Measurements from ENCODE around the gene ZP4.

ZP4 gene, protein sequence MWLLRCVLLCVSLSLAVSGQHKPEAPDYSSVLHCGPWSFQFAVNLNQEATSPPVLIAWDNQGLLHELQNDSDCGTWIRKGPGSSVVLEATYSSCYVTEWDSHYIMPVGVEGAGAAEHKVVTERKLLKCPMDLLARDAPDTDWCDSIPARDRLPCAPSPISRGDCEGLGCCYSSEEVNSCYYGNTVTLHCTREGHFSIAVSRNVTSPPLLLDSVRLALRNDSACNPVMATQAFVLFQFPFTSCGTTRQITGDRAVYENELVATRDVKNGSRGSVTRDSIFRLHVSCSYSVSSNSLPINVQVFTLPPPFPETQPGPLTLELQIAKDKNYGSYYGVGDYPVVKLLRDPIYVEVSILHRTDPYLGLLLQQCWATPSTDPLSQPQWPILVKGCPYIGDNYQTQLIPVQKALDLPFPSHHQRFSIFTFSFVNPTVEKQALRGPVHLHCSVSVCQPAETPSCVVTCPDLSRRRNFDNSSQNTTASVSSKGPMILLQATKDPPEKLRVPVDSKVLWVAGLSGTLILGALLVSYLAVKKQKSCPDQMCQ

DNA sequence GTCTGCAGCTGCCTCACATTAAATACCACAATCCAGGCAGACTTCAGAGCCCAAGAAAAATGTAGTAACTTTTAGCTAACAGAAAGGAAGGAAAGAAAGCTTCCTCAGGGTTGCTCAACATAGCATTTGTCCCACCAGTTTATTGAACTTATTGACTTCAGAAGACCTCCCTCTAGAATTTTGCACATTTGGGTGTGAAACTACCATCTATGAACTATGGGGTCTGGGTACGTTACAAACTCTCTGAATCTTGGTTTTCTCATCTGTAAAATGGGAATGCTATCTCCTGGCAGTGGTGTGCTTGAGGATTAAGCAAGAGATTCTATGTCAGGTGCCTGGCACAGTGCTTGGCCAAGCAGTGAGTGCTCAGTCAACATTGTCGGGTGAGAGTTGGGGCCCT lies at the start of gene ZP4:
TSS of gene ZP4 (minus strand) at position 101 of the 400 bp plus-strand sequence. CDS start 287 bp downstream, outside the sequence.
- H3K4me3 ChIP-seq (replicated peaks; ENCODE audit: low read depth, low read length) = no peak within 1 kb of the TSS
- TF ChIP-seq, protein P1, sequence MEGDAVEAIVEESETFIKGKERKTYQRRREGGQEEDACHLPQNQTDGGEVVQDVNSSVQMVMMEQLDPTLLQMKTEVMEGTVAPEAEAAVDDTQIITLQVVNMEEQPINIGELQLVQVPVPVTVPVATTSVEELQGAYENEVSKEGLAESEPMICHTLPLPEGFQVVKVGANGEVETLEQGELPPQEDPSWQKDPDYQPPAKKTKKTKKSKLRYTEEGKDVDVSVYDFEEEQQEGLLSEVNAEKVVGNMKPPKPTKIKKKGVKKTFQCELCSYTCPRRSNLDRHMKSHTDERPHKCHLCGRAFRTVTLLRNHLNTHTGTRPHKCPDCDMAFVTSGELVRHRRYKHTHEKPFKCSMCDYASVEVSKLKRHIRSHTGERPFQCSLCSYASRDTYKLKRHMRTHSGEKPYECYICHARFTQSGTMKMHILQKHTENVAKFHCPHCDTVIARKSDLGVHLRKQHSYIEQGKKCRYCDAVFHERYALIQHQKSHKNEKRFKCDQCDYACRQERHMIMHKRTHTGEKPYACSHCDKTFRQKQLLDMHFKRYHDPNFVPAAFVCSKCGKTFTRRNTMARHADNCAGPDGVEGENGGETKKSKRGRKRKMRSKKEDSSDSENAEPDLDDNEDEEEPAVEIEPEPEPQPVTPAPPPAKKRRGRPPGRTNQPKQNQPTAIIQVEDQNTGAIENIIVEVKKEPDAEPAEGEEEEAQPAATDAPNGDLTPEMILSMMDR (IDR thresholded peaks at IDR 0.05; ENCODE audit: low read depth, low read length, missing control alignments) = no peak

DNA sequence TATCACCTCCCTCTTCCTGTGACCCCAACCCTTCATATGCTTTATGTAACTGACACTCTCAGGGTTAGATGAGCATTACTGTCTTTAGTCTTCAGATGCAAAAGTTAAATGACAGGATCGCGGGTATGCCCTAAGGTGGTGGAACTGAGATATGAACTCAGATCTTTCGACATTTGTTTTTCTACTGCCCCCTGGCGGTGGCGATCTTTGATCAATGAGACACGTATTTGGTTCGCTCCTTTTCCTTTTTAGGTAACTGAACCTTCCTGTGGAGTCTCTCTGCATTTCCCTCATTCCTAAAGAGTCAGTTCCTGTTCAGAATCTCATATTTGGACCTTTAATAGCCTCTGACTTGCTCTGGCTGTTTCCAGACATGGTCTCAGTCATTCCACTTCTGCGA lies 47.8 kb upstream of the ZP4 start:
- DNase-seq (ENCODE audit: extremely low read depth, low read depth) = no peak
- H3K4me3 ChIP-seq (replicated peaks; ENCODE audit: low read depth, low read length) = no peak overlapping the region
- TF ChIP-seq, protein P1 (IDR thresholded peaks at IDR 0.05; ENCODE audit: low read depth, low read length, missing control alignments) = no peak

More for the DNA sequence above, at the start of gene ZP4:
- DNase-seq (ENCODE audit: extremely low read depth, low read depth) = no peak

DNA sequence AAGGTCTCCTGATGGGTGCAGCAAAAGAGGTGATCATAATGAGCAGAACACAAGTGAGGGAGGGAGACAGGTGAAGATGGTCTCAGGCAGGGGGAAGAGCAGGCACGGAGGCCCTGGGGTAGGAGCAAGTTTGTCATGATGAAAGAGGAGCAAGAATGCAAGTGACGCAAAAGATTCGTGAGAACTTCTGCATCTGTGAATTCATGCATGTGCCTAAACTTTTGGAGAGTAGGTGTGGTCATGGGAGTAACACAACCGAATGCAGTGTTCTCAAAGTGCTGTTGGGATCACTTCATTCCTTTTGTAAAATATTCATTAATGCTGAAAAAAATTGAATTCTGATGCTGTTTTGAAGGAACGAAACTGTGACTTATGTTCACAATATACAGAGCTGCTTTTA lies 47.3 kb upstream of the ZP4 start:
- TF ChIP-seq, protein P1 (IDR thresholded peaks at IDR 0.05; ENCODE audit: low read depth, low read length, missing control alignments) = no peak
- DNase-seq (ENCODE audit: extremely low read depth, low read depth) = no peak
- no peak overlapping the region for H3K4me3 ChIP-seq (replicated peaks; ENCODE audit: low read depth, low read length)

DNA sequence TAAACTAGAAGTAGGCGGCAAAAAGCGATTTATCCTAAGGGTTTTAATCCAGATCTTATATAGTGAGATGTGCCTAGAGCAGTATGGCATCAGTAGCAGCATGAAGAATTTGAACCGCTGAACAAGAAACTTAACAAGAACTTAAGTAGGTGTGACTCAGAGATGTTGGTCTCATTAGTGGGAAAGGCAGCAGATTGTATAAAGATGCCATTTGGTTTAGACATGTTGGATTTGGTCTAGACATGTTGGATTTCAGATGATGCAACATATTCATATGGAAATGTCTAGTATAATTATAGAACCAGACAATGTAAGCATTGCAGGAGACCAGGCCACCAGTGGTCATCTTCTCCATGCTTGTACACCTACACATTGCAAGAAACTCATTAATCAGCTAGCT lies 42.1 kb upstream of the ZP4 start:
- no peak overlapping the region for H3K4me3 ChIP-seq (replicated peaks; ENCODE audit: low read depth, low read length)
- no peak for DNase-seq (ENCODE audit: extremely low read depth, low read depth)
- TF ChIP-seq, protein P1 (IDR thresholded peaks at IDR 0.05; ENCODE audit: low read depth, low read length, missing control alignments) = no peak

DNA sequence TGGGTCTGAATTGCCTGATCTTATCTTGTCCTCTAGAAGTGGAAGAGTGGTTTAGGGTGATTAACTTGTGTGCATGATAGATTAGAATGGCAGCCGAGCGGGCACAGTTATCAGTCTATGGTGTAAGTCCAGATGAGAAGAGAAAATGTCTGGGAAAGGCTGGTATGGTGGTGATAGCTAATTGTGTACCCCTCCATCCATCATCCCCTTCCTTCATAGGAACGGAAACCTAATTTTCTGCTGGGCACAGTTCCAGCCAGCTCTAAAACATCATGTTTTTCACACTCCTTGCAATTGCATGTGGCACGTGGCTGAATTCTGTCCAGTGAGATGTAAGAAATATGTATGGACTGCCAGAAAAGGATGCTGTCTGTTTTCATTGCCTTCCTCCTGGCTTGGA lies 40.9 kb upstream of the ZP4 start:
- TF ChIP-seq, protein P1 (IDR thresholded peaks at IDR 0.05; ENCODE audit: low read depth, low read length, missing control alignments) = no peak
- H3K4me3 ChIP-seq (replicated peaks; ENCODE audit: low read depth, low read length) = no peak overlapping the region
- DNase-seq (ENCODE audit: extremely low read depth, low read depth) = no peak

DNA sequence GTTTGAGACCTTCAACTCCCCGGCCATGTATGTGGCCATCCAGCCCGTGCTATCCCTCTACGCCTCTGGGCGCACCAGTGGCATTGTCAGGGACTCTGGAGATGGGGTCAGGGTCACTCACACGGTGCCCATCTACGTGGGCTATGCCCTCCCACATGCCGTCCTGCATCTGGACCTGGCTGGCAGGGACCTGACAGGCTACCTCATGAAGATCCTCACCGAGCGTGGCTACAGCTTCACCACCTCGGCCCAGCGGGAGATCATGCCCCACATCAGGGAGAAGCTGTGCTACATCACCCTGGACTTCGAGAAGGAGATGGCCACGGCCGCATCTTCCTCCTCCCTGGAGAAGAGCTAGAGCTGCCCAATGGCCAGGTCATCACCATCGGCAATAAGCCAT lies 36.5 kb upstream of the ZP4 start:
- TF ChIP-seq, protein P1 (IDR thresholded peaks at IDR 0.05; ENCODE audit: low read depth, low read length, missing control alignments) = no peak
- no peak overlapping the region for H3K4me3 ChIP-seq (replicated peaks; ENCODE audit: low read depth, low read length)
- no peak for DNase-seq (ENCODE audit: extremely low read depth, low read depth)
